ENCODE results near the gene SLC26A5. TPM values are rescaled to one million over a fixed set of nuclear protein-coding genes. Genes with fewer than 3 reads are reported as not detected.

The SLC26A5 gene
- total and polyA plus RNA-seq, 2 of the 8 experiments (the other 6 are each of a cell fraction or from before 2014, with no cell fraction given) = 0.09 to 0.24 TPM

- WGBS, 2 experiments (ENCODE audit: extremely low coverage in 1 of 2, insufficient coverage in 1 of 2, insufficient read length in 1 of 2, insufficient replicate concordance in 2 of 2, low coverage in 1 of 2, low lambda C conversion rate in 2 of 2, missing lambda C conversion rate in 1 of 2) = 84% methylated on average over 2 of the region's 2 CpGs; no CpG with 5 or more reads in 1 of the 2 experiments
- no peak overlapping the region for H3K27ac ChIP-seq (ENCODE audit: low read depth, low read length)
- no peak for TF ChIP-seq BACH1 (IDR thresholded peaks at IDR 0.05; ENCODE audit: low read length)
- no peak for TF ChIP-seq HDAC2 (IDR thresholded peaks at IDR 0.05; ENCODE audit: borderline replicate concordance in 1 of 2, low read depth in 2 of 2, low read length in 2 of 2)
- TF ChIP-seq SIN3A (conservative IDR thresholded peaks at IDR 0.05 in 1 of 2, IDR thresholded peaks at IDR 0.05 in 1 of 2; ENCODE audit: low read depth in 1 of 2, low read length in 2 of 2) = no peak
- no peak for TF ChIP-seq ASH2L (IDR thresholded peaks at IDR 0.05; ENCODE audit: low read length)
- TF ChIP-seq MAX (IDR thresholded peaks at IDR 0.05) = no peak
- no peak for TF ChIP-seq CREB1 (IDR thresholded peaks at IDR 0.05)
- TF ChIP-seq JUN (IDR thresholded peaks at IDR 0.05; ENCODE audit: low read depth, low read length) = no peak
- TF ChIP-seq TBP (IDR thresholded peaks at IDR 0.05; ENCODE audit: low read depth, low read length) = no peak
- no peak for TF ChIP-seq FOSL1 (IDR thresholded peaks at IDR 0.05; ENCODE audit: insufficient read depth, low read depth, low read length)
- no peak for TF ChIP-seq E2F6 (IDR thresholded peaks at IDR 0.05)
- TF ChIP-seq SAP30 (IDR thresholded peaks at IDR 0.05; ENCODE audit: insufficient read depth, insufficient replicate concordance, low read length) = no peak
- no peak for TF ChIP-seq BRCA1 (IDR thresholded peaks at IDR 0.05; ENCODE audit: low read depth, low read length)
- TF ChIP-seq TCF12 (IDR thresholded peaks at IDR 0.05; ENCODE audit: low read depth, low read length) = no peak
- no peak for TF ChIP-seq NRF1 (IDR thresholded peaks at IDR 0.05; ENCODE audit: low read depth, low read length)
These were observed 34.8 kb upstream of the SLC26A5 start for GRCh38 chr7:103480771-103481170.

More at GRCh38 chr7:103480771-103481170, 34.8 kb upstream of the SLC26A5 start:
- Histone ChIP-seq H2BK12ac (ENCODE audit: low read depth, low read length) (no peak overlapping the region), H3K4ac (replicated peaks; ENCODE audit: insufficient read length, low read depth, low read length) (no peak overlapping the region), H3K23me2 (ENCODE audit: low read depth, low read length) (no peaks in the 10 kb centered on the region), H4K5ac (ENCODE audit: insufficient read length, low read depth, low read length) (no peak overlapping the region), H4K8ac (ENCODE audit: extremely low read depth, insufficient read depth, low read length) (no peak overlapping the region), H2AFZ (ENCODE audit: low read length) (no peak overlapping the region), H2BK5ac (ENCODE audit: low read depth, low read length) (no peak overlapping the region), H3K27me3 (replicated peaks in 1 of 4; ENCODE audit: control insufficient read depth in 3 of 4, extremely low read depth in 1 of 4, insufficient read depth in 3 of 4, low read length in 3 of 4) (no peaks in the 10 kb centered on the region), H3K4me3 (ENCODE audit: extremely low read depth in 1 of 4, insufficient read depth in 2 of 4, low read depth in 3 of 4, low read length in 4 of 4) (no peak overlapping the region), H3K4me2 (ENCODE audit: insufficient read depth in 1 of 2, low read depth in 2 of 2, low read length in 2 of 2) (no peak overlapping the region), H2BK20ac (ENCODE audit: low read length) (no peak overlapping the region), H3K4me1 (replicated peaks in 1 of 4; ENCODE audit: control insufficient read depth in 3 of 4, insufficient read depth in 4 of 4, low read length in 3 of 4) (no peaks in the 10 kb centered on the region), H4K20me1 (replicated peaks in 1 of 2; ENCODE audit: control insufficient read depth in 1 of 2, insufficient read depth in 2 of 2, low read length in 2 of 2) (no peaks in the 10 kb centered on the region), H3K79me2 (ENCODE audit: control insufficient read depth in 1 of 2, insufficient read depth in 2 of 2, low read length in 2 of 2) (no peaks in the 10 kb centered on the region), H4K91ac (replicated peaks; ENCODE audit: insufficient read length, low read length) (no peak overlapping the region), H3K56ac (replicated peaks; ENCODE audit: insufficient read length, low read depth, low read length) (no peak overlapping the region), H2BK15ac (ENCODE audit: low read length) (no peak overlapping the region), H3K79me1 (ENCODE audit: low read depth, low read length) (no peaks in the 10 kb centered on the region), H2AK5ac (ENCODE audit: low read depth, low read length) (no peak overlapping the region), H3K36me3 (ENCODE audit: control insufficient read depth in 2 of 4, insufficient read depth in 4 of 4, low read length in 3 of 4) (no peaks in the 10 kb centered on the region), H3K18ac (ENCODE audit: extremely low read depth, low read length) (no peak overlapping the region), H2BK120ac (replicated peaks; ENCODE audit: low read depth, low read length) (no peak overlapping the region), H3K9ac (replicated peaks in 1 of 4; ENCODE audit: extremely low read depth in 1 of 4, low read depth in 3 of 4, low read length in 3 of 4) (no peak overlapping the region), H3K14ac (ENCODE audit: insufficient read length) (no peak overlapping the region), H3K23ac (ENCODE audit: insufficient read length) (no peak overlapping the region), H3K9me3 (ENCODE audit: insufficient read depth in 2 of 2, low read depth in 1 of 2, low read length in 1 of 2) (no peaks in the 10 kb centered on the region)
- ChIA-PET POLR2A (ENCODE audit: partially characterized antibody) (no interaction called here), CTCF (ENCODE audit: partially characterized antibody) (interaction anchor here (0.6 kb wide), 1 partner anchor 1069 kb away, joined by 3 read pairs; no protein-coding TSS in a partner anchor)
- no peak for FAIRE-seq
- no peak for DNase-seq (ENCODE audit: low read depth in 1 of 2, low spot score in 2 of 2)
